ENCODE results near the gene UNKL.

Gene UNKL

DNA sequence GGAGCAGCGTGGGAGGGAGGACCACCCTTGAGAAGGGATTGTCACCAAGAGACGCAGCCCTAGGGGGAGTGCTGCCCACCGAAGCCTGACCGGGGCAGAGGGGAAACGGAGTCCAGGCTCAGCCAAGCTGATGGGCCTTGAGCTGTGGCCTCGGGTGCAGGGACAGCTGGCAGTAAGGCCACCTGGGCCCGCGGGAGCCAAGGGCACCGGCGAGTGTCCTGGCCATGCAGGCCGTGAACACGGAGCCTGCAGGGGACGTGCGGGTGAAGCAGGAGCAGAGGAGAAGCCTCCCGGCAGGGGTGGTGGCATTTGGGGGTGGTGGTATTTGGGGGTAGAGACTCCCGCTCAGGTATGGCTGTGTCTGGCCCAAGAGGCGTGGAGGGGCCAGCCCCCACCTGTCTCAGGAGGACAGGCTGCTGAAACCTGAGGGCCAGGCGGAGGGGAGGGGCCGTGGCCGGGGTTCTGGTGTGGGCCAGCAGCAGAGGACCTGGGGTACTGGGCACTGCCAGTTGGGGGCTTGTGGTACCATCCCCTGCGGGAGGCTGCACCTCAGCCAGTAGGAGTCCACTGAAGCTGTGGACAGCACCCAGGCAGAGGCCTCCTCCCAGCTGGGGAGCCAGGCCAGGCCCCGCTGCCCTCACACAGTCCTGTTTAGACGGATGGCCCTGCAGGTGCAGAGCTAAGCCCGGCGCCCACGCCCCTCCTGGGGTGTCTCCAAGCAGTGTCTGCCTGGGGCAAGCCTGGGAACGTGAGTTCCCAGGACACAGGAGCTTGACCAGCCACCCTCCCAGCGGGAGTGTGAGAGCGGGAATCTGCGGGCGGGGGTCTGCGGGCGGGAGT is 58.2 kb downstream of the UNKL start:
- in situ Hi-C loops (cut with MboI; ENCODE audit: low sequenced_read_pairs), result no loop called here

DNA sequence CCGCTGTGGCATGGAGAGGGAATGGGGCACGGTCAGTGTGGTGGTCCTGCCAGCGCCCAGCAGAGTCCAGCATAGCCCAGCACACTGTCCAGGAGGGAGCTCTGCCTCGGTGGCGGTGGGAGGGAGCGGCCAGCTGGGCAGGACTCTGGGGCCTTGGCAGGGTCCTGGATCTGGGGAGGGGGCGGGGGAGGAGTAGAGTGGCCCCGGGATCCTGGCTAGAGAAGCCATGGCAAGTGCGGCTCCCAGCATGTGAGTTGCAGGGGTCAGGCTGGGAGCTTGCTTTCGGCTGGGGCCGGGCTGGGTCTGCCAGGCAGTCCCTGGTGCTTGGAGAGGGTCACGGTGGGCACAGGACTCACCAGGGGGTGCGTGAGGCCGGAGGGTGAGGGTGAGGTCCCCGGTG is 58.9 kb downstream of the UNKL start:
- in situ Hi-C loops (cut with MboI; ENCODE audit: low sequenced_read_pairs), result no loop called here

GRCh38 chr16:1354815-1355540 is 59.5 kb downstream of the UNKL start:
- in situ Hi-C loops (cut with MboI; ENCODE audit: low sequenced_read_pairs), result no loop called here

DNA sequence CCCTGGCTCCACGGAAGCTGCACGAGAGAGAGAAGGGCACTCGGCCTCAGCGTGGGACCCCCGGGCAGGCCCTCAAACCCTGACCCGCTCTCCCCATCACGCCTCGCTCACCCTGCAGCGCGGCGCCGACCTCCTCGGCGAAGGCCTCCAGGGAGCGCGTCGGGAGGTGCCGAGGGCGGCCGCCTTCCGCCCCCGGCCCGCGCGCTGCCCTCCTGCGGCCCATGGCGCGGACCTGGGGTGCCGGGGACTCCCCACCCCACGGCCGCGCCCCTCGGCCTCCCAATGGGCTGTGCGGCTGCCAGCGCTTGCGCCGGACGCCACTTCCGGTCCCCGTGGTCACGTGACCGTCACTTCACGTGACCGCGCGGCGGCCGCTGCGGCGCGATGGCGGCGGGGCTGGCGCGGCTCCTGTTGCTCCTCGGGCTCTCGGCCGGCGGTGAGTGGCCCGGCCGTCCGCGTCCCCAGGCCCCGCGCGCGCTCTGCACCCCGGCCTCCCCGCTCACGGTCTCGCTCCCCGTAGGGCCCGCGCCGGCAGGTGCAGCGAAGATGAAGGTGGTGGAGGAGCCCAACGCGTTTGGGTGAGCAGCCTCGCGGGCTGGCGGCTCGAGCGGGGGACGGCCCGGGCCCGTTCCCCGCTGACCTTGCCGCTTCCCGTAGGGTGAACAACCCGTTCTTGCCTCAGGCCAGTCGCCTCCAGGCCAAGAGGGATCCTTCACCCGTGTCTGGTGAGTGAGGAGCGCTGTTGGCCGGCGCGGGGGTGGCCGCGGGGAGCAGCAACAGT is 62.7 kb downstream of the UNKL start, which contains the start of the genes GNPTG and TSR3:
Gene GNPTG, plus strand, starts transcription at position 350 of the 781 bp plus-strand sequence. Its CDS starts 35 bp downstream, at position 385.
Gene TSR3, minus strand, starts transcription at position 297 of the 781 bp plus-strand sequence. Its CDS starts 74 bp downstream, at position 223.
- in situ Hi-C loops (cut with MboI; ENCODE audit: low sequenced_read_pairs), result no loop called here

DNA sequence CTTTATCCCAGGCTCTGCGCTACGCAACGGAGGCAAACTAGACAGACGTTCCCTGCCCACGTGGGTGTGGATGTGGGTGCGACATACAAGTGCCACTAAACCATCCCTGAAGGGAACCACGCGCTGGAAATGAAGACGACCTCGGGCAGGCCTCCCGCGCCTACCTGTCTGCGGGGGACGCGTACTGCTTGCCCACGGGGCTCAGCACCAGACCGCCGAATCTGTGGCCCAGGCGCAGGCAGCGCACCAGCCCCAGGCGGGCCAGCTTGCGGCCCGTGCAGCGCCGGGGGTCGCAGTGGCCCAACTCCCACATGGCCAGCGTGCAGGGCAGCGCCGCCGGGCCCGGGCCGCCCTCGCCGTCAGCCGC is 63.3 kb downstream of the UNKL start:
- in situ Hi-C loops (cut with MboI; ENCODE audit: low sequenced_read_pairs), result no loop called here

DNA sequence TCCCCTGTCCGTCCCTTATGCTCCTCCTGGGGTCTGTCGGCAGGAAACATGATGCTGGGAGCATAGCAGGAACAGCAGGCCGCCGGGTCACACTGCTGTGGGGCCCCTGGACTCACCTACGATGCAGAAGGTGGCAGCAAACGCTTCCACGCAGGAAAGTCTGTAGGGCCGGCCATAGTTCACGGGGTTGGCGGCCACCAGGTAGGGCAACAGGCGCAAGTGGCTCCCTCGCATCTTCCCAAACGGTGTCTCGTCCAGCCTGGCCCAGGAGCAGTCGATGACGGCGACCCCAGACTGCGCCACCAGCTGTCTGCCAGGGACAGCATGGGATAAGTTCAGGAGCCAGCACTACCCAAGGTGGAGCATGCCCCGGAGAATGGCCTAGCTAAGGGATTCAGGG is 63.8 kb downstream of the UNKL start:
- in situ Hi-C loops (cut with MboI; ENCODE audit: low sequenced_read_pairs), result no loop called here

DNA sequence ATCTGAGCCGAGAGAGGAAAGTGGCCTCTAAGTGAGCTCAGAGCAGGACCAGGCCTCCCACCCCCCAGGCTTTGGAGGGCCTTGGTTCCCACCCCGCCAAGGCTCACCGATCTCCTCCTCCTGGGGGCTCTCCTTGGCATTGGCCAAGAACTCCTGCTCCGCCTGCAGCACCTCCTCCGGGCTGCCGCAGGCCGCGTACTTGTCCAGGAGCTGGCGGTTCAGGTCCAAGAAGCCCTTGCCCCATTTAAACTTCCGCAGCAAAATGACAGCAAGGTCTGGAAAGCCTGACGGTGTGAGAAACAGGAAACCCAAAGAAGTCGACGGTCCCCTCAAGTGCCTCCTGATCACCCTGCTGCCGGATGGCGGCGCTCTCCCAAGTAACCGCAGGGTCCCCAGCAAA is 64.6 kb downstream of the UNKL start:
- in situ Hi-C loops (cut with MboI; ENCODE audit: low sequenced_read_pairs), result no loop called here

GRCh38 chr16:1349351-1349750 is 65.2 kb downstream of the UNKL start:
- in situ Hi-C loops (cut with MboI; ENCODE audit: low sequenced_read_pairs), result no loop called here

DNA sequence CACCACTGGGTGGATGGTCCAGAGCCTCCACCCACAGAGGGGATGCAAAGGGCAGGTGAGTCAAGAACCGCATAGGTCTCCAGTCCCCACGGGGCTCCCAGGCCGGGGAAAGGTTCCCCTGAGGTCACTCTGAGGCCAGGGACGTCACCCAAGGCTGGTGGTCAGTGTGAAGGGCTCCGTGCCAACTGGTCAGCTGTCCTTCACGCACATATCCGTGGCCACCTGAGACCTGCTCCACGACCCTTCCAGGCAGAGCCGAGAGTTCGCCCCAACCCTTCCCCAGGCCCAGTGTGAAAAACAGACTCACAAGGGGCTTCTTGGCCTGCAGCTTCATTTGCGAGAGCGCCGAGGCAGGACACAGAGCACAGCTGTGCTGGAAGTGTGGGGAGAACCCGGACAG is 65.6 kb downstream of the UNKL start:
- in situ Hi-C loops (cut with MboI; ENCODE audit: low sequenced_read_pairs), result no loop called here

DNA sequence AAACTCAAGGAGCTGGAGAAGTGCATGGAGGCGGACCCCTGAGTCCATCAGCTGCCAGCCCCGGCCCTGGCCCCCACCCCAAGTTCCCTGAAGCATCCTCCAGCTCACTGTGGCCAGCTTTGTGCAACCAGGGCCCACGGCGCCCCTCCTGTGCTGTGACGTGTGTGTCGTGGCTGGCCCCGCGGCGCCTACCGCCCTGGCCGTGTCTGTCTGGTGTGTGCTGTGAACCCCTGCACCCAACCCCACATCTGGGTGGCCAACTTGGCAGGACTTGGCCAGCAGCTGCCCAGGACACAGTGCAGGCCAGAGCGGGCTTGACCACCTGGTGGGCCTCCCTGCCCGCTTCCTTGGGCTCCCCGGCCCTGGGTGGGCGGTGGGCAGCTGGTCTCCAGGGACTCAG is 66.1 kb downstream of the UNKL start:
- in situ Hi-C loops (cut with MboI; ENCODE audit: low sequenced_read_pairs), result no loop called here

DNA sequence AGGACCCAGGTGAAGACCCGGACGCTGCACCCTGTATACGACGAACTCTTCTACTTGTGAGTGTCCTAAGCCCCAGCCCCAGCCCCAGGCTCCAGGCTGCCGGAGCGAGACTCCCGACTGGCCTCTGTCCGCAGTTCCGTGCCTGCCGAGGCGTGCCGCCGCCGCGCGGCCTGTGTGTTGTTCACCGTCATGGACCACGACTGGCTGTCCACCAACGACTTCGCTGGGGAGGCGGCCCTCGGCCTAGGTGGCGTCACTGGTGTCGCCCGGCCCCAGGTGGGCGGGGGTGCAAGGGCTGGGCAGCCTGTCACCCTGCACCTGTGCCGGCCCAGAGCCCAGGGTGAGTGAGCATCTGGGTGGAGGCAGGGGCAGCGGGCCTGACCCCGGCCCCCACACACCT is 66.5 kb downstream of the UNKL start:
- in situ Hi-C loops (cut with MboI; ENCODE audit: low sequenced_read_pairs), result no loop called here

- in situ Hi-C loops (cut with MboI; ENCODE audit: low sequenced_read_pairs), result no loop called here
These were observed 67.1 kb downstream of the UNKL start for GRCh38 chr16:1347286-1347855.

- in situ Hi-C loops (cut with MboI; ENCODE audit: low sequenced_read_pairs), result no loop called here
These were observed 67.8 kb downstream of the UNKL start for GRCh38 chr16:1346422-1347285.

DNA sequence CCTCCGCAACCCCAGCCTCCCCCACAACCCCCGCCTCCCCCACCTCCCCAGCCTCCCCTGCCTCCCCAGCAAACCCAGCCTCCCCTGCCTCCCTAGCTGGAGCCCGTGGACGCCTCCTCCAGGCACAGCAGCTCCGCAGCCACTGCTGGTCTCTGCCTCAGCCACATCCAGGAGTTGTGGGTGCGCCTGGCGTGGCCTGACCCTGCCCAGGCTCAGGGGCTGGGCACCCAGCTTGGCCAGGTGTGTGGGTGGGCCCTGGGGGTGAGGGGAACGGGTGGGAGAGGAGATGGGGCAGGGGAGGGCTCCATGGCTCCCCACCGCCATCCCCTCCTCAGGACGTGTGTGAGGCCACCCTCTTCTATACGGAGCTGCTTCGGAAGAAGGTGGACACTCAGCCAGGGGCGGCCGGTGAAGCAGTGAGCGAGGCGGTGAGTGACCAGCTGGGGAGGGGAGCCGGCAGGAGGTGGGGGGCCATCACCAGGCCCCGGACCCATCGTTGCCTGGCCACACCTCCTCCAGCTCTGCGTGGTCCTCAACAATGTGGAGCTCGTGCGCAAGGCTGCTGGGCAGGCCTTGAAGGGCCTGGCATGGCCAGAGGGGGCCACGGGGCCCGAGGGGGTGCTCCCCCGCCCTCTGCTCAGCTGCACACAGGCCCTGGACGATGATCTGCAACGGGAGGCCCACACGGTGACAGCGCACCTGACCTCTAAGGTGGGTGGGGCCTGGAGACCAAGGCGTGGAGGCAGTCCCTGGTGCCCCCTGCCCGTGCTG is 68.7 kb downstream of the UNKL start:
- in situ Hi-C loops (cut with MboI; ENCODE audit: low sequenced_read_pairs), result no loop called here

- in situ Hi-C loops (cut with MboI; ENCODE audit: low sequenced_read_pairs), result no loop called here
These were observed 69.4 kb downstream of the UNKL start for GRCh38 chr16:1345087-1345486.

- in situ Hi-C loops (cut with MboI; ENCODE audit: low sequenced_read_pairs), result no loop called here
These were observed 70.0 kb downstream of the UNKL start for GRCh38 chr16:1344499-1344898.

DNA sequence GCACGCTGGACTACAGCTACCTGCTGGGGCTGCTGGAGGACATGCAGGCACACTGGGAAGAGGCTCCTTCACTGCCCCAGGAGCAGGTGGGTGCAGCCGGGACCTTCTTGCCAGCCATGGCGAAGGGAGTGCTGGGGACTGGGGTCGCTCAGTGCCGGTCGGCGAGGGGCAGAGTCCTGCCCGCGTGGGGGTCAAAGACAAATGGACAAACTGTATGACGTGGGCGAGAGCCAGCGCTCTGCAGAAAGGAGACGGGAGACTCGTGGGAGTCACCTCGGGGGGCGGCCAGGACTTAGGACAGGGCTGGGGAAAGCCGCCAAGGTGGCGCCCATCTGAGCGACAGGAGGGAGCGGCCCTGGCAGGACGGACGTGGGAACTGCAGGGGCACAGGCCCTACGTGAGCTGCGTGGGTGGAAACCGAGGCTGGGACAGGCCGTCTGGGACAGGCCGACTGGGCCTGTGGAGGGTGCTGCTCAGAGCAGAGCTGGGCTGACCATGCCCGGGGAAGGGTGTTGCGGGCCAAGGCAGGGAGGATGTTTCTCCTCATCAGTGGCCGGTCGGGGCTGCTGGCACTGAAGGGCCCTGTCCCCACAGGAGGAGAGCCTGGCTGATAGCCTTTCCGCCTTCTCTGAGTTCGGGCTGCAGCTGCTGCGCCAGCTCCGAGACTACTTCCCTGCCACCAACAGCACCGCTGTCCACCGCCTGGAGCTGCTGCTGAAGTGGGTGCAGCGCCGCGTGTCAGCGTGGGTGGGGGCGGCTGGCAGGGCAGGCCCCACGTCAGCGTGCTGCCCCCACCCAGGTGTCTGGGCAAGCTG is 70.9 kb downstream of the UNKL start:
- in situ Hi-C loops (cut with MboI; ENCODE audit: low sequenced_read_pairs), result no loop called here

All from HL-60/S4 treated with retinoic acid at 250 ng/mL for 4 days and 3 days (cell line).